Right lobe of liver (tissue), 6 donors: ENCODE measurements around the gene ZNF841. TPM values are rescaled to one million over a fixed set of nuclear protein-coding genes. Genes with fewer than 3 reads are reported as not detected.
"Not testable (repeated sequence)": the region's sequence is repeated elsewhere in the genome, so short reads cannot be mapped to it uniquely, and the experiment has no call there.

Source experiments
- ATAC-seq, 4 donors: fragments of 200-7000 bp; cut with Tn5 transposase; one replicate each; pipeline ENCODE4 v1.9.1; 2020; ENCODE audit warnings: mild to moderate bottlenecking in 4 of 4, moderate library complexity in 4 of 4
- DNase-seq, 3 donors: peaks; one replicate each; pipeline ENCODE4 v3.0.0-alpha.2; 2020
- H3K27ac ChIP-seq, 3 donors: fragments of 200-600 bp; one replicate each; pipeline ENCODE4 v1.8.0; 2022
- H3K27me3 ChIP-seq, 2 donors: fragments of 200-600 bp; one replicate each; pipeline ENCODE4 v1.8.0; 2022
- H3K36me3 ChIP-seq, 4 donors: fragments of 200-600 bp; sonication (generic) in 1 of 4; one replicate each; pipeline versions ENCODE4 v1.5.1 to v1.8.0; 2017 to 2022; ENCODE audit warnings: control low read depth in 1 of 4
- H3K4me1 ChIP-seq, 4 donors: fragments of 200-600 bp; sonication (generic) in 1 of 4; one replicate each; pipeline versions ENCODE4 v1.5.1 to v1.8.0; 2017 to 2022; ENCODE audit warnings: control low read depth in 1 of 4
- H3K4me3 ChIP-seq, 3 donors: fragments of 200-600 bp; one replicate each; pipeline ENCODE4 v1.8.0; 2022
- H3K9me3 ChIP-seq, 4 donors: fragments of 200-600 bp; sonication (generic) in 1 of 4; one replicate each; pipeline versions ENCODE4 v1.5.1 to v1.8.0; 2017 to 2022; ENCODE audit warnings: control low read depth in 1 of 4
- CTCF ChIP-seq, 4 donors: fragments of 200-600 bp in 3 of 4; fragments of 450-650 bp in 1 of 4; IDR thresholded peaks; one replicate each; pipeline versions ENCODE4 v1.5.1 to v1.8.0; 2016 to 2022; ENCODE audit warnings: antibody characterized with exemption in 4 of 4, mild to moderate bottlenecking in 2 of 4
- POLR2A ChIP-seq: fragments of 450-650 bp; IDR thresholded peaks from one replicate; pipeline ENCODE4 v1.6.1; 2017; ENCODE audit warnings: antibody characterized with exemption, mild to moderate bottlenecking
- WGBS: methylation state at CpG from one replicate; pipeline ENCODE4 v1.1.6; 2018; ENCODE audit warnings: low coverage, low lambda C conversion rate; ENCODE audit not compliant: insufficient coverage; ENCODE audit errors: missing lambda C conversion rate; 5-methylcytosine and 5-hydroxymethylcytosine counted together
- intact Hi-C, 2 donors: fragments of 100-400 bp; cut with DNase I; formaldehyde crosslinking; loops; one replicate each; pipeline versions ENCODE4 v1.11.2 to v1.14.1; 2022
- total RNA-seq, 6 experiments: library from RNA; depleted of rRNA in 2 of 6; stranded (reverse); fragments of >200 nt in 2 of 6; fragmentation: NEBNext Ultra II Directional in 3 of 6; extraction: Animal tissue kit (Norgen Biotek cat#: 25700) in 3 of 6; gene quantifications; one replicate each; pipeline versions ENCODE4 v1.1.0 to v1.2.4, GENCODE V29; 2016 to 2023
- donor health status: DM: no; HTN: yes; CAD: no.
- donor health status: DM: no; HTN: no; CAD: no.
- donor health status: DM: no; HTN: no; CAD: no.
- donor health status: DM: no; HTN: yes; CAD: no.
- donor health status: DM: no; HTN: yes; CAD: no.

Gene ZNF841
- total RNA-seq, 6 experiments from 2014 or later: 2.8 to 8.7 (median 5.8) TPM

- WGBS: under 1% methylated on average over 16 of the region's 53 CpGs
- H3K9me3 ChIP-seq: peaks cover 0 to 25% (median 8%) of the 10 kb centered on the region in 4 donors
Measured at GRCh38 chr19:52028027-52028779, 67.4 kb downstream of the ZNF841 start, which contains the start of gene ZNF614. ZNF614 (minus strand) TSS chr19:52028379; CDS start chr19:52025745, 2,634 bp downstream.

GRCh38 chr19:52026255-52026990 lies 69.1 kb downstream of the ZNF841 start:
- peaks cover 0 to 20% (median 2%) of the 10 kb centered on the region in 4 donors for H3K9me3 ChIP-seq
- ATAC-seq: not testable (repeated sequence)

More at GRCh38 chr19:52028027-52028779, 67.4 kb downstream of the ZNF841 start, which contains the start of gene ZNF614:
- ATAC-seq (peak; percentile 96 to 98 (median 98)), DNase-seq (peak; percentile 84 to 90 (median 85))
- Histone ChIP-seq H3K4me3 (peak within 1 kb of the TSS; percentile 64 to 75 (median 65)), H3K4me1 (no peaks in the 10 kb centered on the region), H3K36me3 (peaks cover 0 to 23% (median 10%) of the 10 kb centered on the region in 4 donors), H3K27me3 (no peaks in the 10 kb centered on the region), H3K27ac (peak within 1 kb of the TSS; percentile 64 to 89 (median 89))
- TF ChIP-seq POLR2A (peak; percentile 55), CTCF (IDR thresholded peaks at IDR 0.05) (no peak)
- intact Hi-C loops: no loop called here

GRCh38 chr19:52024478-52024877 lies 71.1 kb downstream of the ZNF841 start:
- H3K9me3 ChIP-seq: peaks cover 0 to 35% (median 7%) of the 10 kb centered on the region in 4 donors
- DNase-seq, H3K4me3 ChIP-seq, H3K27ac ChIP-seq, H3K4me1 ChIP-seq, ATAC-seq, intact Hi-C loops, H3K27me3 ChIP-seq: not testable (repeated sequence)
- WGBS: 89% methylated on average over 4 of the region's 4 CpGs
- H3K36me3 ChIP-seq: peaks cover 0 to 40% (median 14%) of the 10 kb centered on the region in 4 donors

More at GRCh38 chr19:52026255-52026990, 69.1 kb downstream of the ZNF841 start:
- intact Hi-C loops, H3K27me3 ChIP-seq, H3K4me3 ChIP-seq, H3K4me1 ChIP-seq, H3K27ac ChIP-seq, DNase-seq: not testable (repeated sequence)
- H3K36me3 ChIP-seq: peaks cover 0 to 27% (median 12%) of the 10 kb centered on the region in 4 donors
- WGBS: 82% methylated on average over 15 of the region's 15 CpGs

GRCh38 chr19:52022193-52022592 lies 73.4 kb downstream of the ZNF841 start:
- H3K9me3 ChIP-seq: peaks cover 0 to 37% (median 11%) of the 10 kb centered on the region in 4 donors

More at GRCh38 chr19:52022193-52022592, 73.4 kb downstream of the ZNF841 start:
- Histone ChIP-seq H3K27me3 (no peaks in the 10 kb centered on the region), H3K36me3 (peaks cover 0 to 56% (median 23%) of the 10 kb centered on the region in 4 donors), H3K4me1 (no peaks in the 10 kb centered on the region), H3K27ac (no peak overlapping the region), H3K4me3 (no peak overlapping the region)
- ATAC-seq (no peak), DNase-seq (no peak)
- TF ChIP-seq CTCF (IDR thresholded peaks at IDR 0.05): no peak
- TF ChIP-seq POLR2A: no peak
- intact Hi-C loops: no loop called here
- 96% methylated on average over 12 of the region's 15 CpGs for WGBS
